Measurements from ENCODE around the gene CREBBP. TPM values are rescaled to one million over a fixed set of nuclear protein-coding genes. Genes with fewer than 3 reads are reported as not detected.

Gene CREBBP
- total and polyA plus RNA-seq, 2 experiments from 2014 or later, result 36.9 to 54.8 TPM

DNA sequence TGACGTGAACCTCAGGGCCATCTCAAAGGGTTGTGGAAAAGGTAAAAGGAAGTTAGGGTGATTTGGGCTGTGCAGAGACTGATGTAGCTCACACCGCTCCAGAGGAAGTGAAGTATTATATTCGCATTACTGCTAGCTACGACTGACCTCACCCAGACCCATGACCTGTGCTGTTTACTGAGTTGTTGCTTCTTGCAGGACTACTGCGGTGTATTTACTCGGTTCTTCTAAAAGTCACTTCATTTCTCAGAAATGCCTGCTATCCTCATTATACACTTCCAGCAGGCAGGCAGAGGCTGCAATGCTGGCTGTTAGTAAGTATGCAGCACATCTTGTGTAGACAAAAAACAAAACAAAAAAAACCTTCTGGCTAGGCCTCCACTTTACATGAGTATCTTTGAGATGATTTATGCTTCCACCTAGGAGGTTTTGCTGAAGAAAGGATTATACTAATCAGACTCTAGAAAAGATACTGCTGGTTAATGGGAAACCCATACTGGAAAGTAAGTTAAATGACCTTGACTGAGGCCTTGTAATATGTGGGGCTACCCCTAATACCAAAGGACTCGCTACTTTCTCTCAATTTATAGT, 76.0 kb downstream of the CREBBP start:
- no peaks in the 10 kb centered on the region for H3K27me3 ChIP-seq (ENCODE audit: insufficient read depth)
- H3K27ac ChIP-seq (ENCODE audit: low read depth), result no peak overlapping the region; the same call in 1 of the 2 replicates
- H3K4me2 ChIP-seq, result no peak overlapping the region
- no peaks in the 10 kb centered on the region for H3K9me2 ChIP-seq (ENCODE audit: insufficient read depth)
- Mint-ChIP-seq H3K4me1 (peaks cover 12% of the 10 kb centered on the region; the same call in 2 of the 3 replicates), H3K27ac (no peak overlapping the region), H3K36me3 (ENCODE audit: low read depth) (peaks cover 18% of the 10 kb centered on the region; the same call in 2 of the 3 replicates), H3K27me3 (ENCODE audit: insufficient read depth, low read depth, poor library complexity) (no peaks in the 10 kb centered on the region), H3K4me3 (no peak overlapping the region), H3K9me3 (no peaks in the 10 kb centered on the region; the same call in 2 of the 3 replicates)
- H3K4me3 ChIP-seq, result no peak overlapping the region
- H4K20me1 ChIP-seq (replicated peaks; ENCODE audit: insufficient read depth), result peaks cover 52% of the 10 kb centered on the region
- peaks cover 98% of the 10 kb centered on the region for H3K79me2 ChIP-seq (replicated peaks; ENCODE audit: insufficient read depth)
- H3F3A ChIP-seq (replicated peaks; ENCODE audit: low read depth), result no peaks in the 10 kb centered on the region
- DNase-seq (ENCODE audit: low spot score) (no peak), ATAC-seq (no peak)
- no peaks in the 10 kb centered on the region for H3K36me3 ChIP-seq (ENCODE audit: insufficient read depth)
- TF ChIP-seq, protein P1, sequence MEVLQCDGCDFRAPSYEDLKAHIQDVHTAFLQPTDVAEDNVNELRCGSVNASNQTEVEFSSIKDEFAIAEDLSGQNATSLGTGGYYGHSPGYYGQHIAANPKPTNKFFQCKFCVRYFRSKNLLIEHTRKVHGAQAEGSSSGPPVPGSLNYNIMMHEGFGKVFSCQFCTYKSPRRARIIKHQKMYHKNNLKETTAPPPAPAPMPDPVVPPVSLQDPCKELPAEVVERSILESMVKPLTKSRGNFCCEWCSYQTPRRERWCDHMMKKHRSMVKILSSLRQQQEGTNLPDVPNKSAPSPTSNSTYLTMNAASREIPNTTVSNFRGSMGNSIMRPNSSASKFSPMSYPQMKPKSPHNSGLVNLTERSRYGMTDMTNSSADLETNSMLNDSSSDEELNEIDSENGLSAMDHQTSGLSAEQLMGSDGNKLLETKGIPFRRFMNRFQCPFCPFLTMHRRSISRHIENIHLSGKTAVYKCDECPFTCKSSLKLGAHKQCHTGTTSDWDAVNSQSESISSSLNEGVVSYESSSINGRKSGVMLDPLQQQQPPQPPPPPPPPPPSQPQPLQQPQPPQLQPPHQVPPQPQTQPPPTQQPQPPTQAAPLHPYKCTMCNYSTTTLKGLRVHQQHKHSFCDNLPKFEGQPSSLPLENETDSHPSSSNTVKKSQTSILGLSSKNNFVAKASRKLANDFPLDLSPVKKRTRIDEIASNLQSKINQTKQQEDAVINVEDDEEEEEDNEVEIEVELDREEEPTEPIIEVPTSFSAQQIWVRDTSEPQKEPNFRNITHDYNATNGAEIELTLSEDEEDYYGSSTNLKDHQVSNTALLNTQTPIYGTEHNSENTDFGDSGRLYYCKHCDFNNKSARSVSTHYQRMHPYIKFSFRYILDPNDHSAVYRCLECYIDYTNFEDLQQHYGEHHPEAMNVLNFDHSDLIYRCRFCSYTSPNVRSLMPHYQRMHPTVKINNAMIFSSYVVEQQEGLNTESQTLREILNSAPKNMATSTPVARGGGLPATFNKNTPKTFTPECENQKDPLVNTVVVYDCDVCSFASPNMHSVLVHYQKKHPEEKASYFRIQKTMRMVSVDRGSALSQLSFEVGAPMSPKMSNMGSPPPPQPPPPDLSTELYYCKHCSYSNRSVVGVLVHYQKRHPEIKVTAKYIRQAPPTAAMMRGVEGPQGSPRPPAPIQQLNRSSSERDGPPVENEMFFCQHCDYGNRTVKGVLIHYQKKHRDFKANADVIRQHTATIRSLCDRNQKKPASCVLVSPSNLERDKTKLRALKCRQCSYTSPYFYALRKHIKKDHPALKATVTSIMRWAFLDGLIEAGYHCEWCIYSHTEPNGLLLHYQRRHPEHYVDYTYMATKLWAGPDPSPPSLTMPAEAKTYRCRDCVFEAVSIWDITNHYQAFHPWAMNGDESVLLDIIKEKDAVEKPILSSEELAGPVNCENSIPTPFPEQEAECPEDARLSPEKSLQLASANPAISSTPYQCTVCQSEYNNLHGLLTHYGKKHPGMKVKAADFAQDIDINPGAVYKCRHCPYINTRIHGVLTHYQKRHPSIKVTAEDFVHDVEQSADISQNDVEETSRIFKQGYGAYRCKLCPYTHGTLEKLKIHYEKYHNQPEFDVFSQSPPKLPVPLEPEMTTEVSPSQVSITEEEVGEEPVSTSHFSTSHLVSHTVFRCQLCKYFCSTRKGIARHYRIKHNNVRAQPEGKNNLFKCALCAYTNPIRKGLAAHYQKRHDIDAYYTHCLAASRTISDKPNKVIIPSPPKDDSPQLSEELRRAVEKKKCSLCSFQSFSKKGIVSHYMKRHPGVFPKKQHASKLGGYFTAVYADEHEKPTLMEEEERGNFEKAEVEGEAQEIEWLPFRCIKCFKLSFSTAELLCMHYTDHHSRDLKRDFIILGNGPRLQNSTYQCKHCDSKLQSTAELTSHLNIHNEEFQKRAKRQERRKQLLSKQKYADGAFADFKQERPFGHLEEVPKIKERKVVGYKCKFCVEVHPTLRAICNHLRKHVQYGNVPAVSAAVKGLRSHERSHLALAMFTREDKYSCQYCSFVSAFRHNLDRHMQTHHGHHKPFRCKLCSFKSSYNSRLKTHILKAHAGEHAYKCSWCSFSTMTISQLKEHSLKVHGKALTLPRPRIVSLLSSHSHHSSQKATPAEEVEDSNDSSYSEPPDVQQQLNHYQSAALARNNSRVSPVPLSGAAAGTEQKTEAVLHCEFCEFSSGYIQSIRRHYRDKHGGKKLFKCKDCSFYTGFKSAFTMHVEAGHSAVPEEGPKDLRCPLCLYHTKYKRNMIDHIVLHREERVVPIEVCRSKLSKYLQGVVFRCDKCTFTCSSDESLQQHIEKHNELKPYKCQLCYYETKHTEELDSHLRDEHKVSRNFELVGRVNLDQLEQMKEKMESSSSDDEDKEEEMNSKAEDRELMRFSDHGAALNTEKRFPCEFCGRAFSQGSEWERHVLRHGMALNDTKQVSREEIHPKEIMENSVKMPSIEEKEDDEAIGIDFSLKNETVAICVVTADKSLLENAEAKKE (CRISPR knock-in tag; IDR thresholded peaks at IDR 0.05), result no peak
- TF ChIP-seq EZH2 (IDR thresholded peaks at IDR 0.05; ENCODE audit: low read depth, unreplicated experiment) (no peak), CREB1 (CRISPR knock-in tag; IDR thresholded peaks at IDR 0.05; ENCODE audit: low read depth) (no peak), POLR2AphosphoS5 (IDR thresholded peaks at IDR 0.05; ENCODE audit: low read depth) (no peak), JUNB (IDR thresholded peaks at IDR 0.05; ENCODE audit: unreplicated experiment) (no peak), ZNF331 (CRISPR knock-in tag; IDR thresholded peaks at IDR 0.05; ENCODE audit: low read depth) (no peak), EZH2phosphoT487 (IDR thresholded peaks at IDR 0.05; ENCODE audit: unreplicated experiment) (no peak), NANOG (IDR thresholded peaks at IDR 0.05; ENCODE audit: borderline replicate concordance) (no peak)
- TF ChIP-seq, protein P2, sequence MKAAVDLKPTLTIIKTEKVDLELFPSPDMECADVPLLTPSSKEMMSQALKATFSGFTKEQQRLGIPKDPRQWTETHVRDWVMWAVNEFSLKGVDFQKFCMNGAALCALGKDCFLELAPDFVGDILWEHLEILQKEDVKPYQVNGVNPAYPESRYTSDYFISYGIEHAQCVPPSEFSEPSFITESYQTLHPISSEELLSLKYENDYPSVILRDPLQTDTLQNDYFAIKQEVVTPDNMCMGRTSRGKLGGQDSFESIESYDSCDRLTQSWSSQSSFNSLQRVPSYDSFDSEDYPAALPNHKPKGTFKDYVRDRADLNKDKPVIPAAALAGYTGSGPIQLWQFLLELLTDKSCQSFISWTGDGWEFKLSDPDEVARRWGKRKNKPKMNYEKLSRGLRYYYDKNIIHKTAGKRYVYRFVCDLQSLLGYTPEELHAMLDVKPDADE (IDR thresholded peaks at IDR 0.05), result no peak
- TF ChIP-seq, protein P3, sequence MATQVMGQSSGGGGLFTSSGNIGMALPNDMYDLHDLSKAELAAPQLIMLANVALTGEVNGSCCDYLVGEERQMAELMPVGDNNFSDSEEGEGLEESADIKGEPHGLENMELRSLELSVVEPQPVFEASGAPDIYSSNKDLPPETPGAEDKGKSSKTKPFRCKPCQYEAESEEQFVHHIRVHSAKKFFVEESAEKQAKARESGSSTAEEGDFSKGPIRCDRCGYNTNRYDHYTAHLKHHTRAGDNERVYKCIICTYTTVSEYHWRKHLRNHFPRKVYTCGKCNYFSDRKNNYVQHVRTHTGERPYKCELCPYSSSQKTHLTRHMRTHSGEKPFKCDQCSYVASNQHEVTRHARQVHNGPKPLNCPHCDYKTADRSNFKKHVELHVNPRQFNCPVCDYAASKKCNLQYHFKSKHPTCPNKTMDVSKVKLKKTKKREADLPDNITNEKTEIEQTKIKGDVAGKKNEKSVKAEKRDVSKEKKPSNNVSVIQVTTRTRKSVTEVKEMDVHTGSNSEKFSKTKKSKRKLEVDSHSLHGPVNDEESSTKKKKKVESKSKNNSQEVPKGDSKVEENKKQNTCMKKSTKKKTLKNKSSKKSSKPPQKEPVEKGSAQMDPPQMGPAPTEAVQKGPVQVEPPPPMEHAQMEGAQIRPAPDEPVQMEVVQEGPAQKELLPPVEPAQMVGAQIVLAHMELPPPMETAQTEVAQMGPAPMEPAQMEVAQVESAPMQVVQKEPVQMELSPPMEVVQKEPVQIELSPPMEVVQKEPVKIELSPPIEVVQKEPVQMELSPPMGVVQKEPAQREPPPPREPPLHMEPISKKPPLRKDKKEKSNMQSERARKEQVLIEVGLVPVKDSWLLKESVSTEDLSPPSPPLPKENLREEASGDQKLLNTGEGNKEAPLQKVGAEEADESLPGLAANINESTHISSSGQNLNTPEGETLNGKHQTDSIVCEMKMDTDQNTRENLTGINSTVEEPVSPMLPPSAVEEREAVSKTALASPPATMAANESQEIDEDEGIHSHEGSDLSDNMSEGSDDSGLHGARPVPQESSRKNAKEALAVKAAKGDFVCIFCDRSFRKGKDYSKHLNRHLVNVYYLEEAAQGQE (IDR thresholded peaks at IDR 0.05; ENCODE audit: unreplicated experiment), result no peak
- TF ChIP-seq, protein P4, sequence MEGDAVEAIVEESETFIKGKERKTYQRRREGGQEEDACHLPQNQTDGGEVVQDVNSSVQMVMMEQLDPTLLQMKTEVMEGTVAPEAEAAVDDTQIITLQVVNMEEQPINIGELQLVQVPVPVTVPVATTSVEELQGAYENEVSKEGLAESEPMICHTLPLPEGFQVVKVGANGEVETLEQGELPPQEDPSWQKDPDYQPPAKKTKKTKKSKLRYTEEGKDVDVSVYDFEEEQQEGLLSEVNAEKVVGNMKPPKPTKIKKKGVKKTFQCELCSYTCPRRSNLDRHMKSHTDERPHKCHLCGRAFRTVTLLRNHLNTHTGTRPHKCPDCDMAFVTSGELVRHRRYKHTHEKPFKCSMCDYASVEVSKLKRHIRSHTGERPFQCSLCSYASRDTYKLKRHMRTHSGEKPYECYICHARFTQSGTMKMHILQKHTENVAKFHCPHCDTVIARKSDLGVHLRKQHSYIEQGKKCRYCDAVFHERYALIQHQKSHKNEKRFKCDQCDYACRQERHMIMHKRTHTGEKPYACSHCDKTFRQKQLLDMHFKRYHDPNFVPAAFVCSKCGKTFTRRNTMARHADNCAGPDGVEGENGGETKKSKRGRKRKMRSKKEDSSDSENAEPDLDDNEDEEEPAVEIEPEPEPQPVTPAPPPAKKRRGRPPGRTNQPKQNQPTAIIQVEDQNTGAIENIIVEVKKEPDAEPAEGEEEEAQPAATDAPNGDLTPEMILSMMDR (conservative IDR thresholded peaks at IDR 0.05; ENCODE audit: low read depth in 2 of 2), result no peak
- no peak overlapping the region for H2AFZ ChIP-seq
- H3K4me1 ChIP-seq (ENCODE audit: insufficient read depth), result no peaks in the 10 kb centered on the region; the same call in 1 of the 2 replicates
